TTC549 (cell line): ENCODE data around the gene USH2A.

Source experiments
- FAIRE-seq: peaks from 2 replicates; lab custom pipeline; 2012; peaks lifted over from hg19 to GRCh38; lab: Jason Lieb, UNC

The USH2A gene

DNA sequence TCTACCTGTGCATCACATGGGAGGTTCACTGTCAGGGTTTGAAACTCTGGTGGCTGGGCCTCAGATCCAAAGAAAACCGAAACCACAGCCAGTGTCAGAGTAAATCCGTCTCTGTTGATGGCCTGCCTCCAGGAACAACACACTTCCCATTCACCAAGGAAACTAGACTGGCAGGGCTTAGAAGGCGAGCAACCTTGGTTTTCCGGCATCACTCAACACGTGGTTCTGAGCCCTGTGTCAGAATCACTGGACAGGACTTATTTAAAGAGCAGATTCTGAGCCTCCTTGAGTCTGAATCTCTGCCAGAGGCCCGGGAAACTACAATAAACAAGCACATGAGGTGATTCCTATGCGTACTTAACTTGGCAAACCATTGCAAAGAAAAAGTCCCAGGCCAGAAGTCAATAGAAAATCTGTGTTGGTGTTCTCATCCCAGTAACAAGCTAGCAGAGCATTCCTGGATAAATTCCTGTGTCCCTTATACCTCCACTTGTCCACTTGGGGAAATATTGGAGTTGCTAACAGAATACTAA is 786.1 kb downstream of the USH2A start:
- FAIRE-seq: no peak

- FAIRE-seq: no peak
Observed at GRCh38 chr1:215636258-215636965, 786.8 kb downstream of the USH2A start.

GRCh38 chr1:215635827-215636226 is 787.4 kb downstream of the USH2A start:
- no peak for FAIRE-seq

DNA sequence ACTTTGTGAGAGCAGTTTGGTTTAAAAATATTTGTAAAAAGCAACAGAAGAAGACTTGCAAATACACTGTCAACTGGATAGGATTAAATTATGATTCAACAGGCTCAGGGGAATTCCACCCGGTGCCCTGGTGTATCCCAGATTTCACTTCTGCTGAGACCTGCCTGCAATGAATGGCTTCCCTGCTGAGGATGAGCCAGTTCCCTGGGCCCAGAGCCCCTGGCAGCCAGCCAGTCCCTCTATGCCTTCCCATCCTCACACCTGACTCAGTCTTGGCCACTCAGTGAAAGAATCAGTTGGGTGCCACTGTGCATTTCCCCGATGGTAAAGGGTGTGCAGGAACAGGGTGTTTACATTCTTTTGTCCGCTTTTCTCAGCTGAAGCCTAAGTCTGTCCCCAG is 791.8 kb downstream of the USH2A start:
- no peak for FAIRE-seq

- no peak for FAIRE-seq
Observed at GRCh38 chr1:215631040-215631439, 792.2 kb downstream of the USH2A start.

DNA sequence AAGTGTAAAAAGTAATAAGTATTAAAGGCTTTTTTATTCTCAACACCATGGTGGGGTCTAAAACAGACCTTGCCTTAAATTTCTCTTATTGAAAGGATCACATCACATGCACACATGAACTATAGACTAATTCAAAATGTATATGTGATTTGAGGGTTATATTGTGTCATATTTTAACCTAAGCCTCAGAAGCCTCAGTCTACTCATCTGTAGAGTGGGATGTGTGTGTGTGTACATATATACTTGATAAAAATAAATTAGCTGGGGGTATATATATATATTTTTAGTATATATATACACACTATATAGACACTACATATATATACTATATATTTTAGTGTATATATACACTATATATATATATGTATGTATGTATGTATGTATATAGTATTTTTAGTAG is 797.3 kb downstream of the USH2A start:
- FAIRE-seq: no peak

DNA sequence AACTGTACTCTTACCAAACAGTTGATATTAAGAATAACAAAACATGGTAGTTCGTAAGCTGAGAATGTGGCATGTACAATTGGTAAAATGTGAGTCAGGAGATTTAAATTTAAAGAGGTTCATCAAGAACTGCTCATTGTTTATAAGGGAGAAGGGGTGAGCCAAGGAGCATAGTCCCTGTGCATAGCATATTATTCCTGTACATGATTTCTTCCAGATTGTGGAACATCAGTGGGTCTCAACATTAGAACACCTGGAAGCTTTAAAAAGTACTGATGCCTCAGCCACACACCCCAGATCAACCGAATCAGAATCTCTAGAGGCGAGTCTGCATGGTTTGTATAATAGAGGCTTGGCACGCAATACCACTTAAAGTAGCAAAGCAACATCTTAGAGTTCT is 800.1 kb downstream of the USH2A start:
- no peak for FAIRE-seq

DNA sequence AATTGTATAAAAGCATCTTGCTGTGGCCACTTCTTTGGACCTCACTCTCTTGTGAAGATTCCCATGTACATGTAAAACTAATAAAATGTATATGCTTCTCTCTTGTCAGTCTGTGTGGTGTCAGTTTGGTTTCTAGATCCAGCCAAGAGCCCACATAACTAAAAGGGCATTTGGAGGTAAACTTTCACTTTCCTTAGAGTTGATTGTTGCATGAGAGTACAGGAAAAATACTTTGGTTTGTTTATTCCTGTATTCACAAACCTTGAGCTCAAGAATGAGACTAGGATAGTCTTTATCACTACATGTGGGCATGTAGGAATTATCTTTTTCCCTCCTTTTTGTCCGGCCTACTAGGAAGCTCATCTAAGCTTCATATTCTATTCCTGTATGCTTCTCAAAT is 805.3 kb downstream of the USH2A start:
- no peak for FAIRE-seq

DNA sequence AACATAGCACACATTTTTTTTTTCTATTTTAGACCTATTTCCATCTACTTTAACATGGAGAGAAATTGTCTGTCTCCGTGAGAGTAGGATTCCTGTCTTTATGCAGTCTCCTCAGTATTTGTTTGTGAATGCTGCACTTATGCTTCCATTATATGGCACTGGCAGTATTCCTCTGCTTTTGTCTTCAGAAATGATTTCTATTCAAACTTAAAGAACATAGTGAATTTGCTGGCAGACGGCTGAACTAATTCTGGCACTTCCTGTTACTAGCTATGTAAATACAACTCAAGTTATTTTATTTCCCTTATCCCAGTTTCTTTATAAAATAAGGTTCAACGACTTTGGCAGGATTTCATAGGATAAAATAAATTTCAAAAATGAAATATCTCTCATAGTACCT is 810.9 kb downstream of the USH2A start:
- peak; percentile 32 for FAIRE-seq

GRCh38 chr1:215608646-215609045 is 814.6 kb downstream of the USH2A start:
- FAIRE-seq: no peak

DNA sequence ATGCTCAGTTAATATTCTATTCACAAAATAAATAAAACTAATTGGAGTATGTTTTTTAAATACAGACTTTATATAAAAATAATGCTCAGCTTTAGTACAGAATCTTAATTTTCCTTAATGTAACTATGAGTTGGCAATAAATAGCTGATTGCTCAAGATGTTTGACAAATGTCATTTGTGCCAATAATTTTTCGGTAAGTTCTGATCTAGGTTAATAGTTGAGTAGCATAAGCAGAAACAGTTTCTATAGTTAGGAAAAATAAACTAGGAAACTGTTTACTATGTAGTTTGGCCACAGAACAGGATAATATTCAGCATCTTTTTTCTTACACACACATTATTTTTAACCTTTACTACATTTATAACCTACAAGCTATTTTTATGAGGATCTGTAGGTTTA is 815.8 kb downstream of the USH2A start:
- no peak for FAIRE-seq

- FAIRE-seq: peak; percentile 98
Observed at GRCh38 chr1:215606564-215607168, 816.6 kb downstream of the USH2A start.

- FAIRE-seq: no peak
Observed at GRCh38 chr1:215606036-215606435, 817.2 kb downstream of the USH2A start.

DNA sequence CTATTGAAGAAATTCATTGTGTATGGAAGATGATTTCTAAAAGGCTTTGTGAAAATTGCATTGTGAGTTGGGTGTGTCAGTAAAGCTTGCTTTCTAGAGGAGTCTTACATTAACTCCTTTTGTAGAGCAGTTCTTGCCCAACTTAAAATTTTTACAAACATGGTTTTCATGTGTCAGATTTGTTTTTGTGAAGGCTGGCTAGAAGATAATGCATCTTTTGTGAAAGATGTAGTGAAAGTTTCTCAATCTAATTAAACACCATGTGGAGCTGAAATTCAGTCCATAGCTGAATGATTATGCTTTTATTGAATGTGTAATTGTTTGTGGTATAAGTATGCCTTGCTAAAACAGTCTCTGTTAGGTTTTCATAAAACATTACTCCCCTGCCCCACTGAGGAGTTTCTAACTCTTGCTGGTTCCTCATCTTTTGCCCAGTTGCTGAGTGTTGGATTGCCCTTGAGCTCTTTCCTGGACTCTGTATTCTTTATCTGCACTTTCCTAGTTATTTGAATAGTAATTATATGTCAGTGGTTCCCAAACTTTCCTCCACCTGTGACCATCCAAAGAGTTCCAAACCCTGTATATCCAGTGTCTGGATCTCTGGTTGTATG is 818.1 kb downstream of the USH2A start:
- FAIRE-seq: no peak

DNA sequence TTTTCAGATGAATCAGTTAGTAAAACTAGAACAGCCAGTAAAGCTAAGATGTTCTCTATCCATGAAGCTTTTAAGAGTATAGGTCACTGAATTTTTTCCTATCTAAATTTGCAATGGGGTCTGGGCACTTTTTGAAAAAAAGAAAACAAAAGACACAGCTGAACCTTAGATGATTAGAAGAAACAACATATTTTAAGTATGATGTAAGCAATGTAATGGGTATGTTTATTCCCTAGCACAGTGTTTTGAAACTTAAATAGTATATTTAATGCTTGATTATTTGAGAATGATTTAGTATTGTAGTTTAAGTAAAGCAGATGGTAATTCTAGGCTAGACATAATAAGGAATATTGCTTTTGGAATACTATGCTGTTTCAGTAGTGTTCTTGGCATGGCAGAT is 819.9 kb downstream of the USH2A start:
- FAIRE-seq: no peak

DNA sequence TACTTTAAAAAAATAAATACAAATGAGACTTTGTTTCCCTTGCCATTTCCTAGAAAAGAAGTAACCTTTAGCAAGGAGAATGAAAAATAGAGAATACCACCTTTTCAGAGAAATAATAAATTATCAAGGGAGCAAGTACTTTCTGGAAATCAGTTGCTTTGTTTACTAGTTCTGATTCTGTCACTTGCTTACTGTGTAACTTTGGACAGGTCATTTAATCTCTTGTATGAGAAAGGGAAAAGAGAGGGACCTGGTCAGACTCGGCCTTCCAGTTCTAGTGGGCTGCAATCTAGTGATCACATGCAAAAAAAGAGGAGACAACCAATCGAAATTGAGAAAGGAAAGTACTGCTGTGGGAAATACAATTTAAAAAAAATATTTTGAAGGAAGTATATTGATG is 822.0 kb downstream of the USH2A start:
- no peak for FAIRE-seq

GRCh38 chr1:215600867-215601266 is 822.4 kb downstream of the USH2A start:
- no peak for FAIRE-seq

DNA sequence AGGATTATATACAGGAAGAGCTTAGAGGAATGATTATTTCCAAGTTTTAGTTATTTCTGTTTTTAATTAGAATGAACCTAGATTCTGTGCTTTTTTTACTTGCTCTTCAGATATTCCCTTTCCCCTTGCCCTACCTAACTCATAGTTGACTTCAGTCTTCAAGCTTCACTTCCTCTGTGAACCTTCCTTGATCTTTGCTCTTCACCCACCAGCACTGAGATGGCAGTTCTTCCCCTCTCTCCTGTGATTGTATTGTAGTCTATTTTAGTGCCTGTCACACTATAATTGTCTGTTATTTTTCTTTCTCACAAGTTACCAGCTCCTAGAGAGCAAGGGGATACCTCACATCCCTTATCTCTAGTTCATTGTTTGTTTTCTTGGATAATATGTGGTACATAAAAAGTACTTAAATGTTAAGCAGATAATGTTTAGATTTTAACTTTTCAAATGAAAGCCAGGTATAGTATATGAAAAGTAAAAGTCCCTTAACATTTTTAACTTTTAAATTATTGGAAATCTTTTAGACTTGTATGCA is 822.9 kb downstream of the USH2A start:
- FAIRE-seq: peak; percentile 66

GRCh38 chr1:215599418-215600074 is 823.7 kb downstream of the USH2A start:
- no peak for FAIRE-seq

- FAIRE-seq: no peak
Observed at GRCh38 chr1:215597961-215598360, 825.3 kb downstream of the USH2A start.

GRCh38 chr1:215595231-215595630 is 828.0 kb downstream of the USH2A start:
- peak; percentile 29 for FAIRE-seq

GRCh38 chr1:215594640-215595039 is 828.6 kb downstream of the USH2A start:
- no peak for FAIRE-seq
